Natural killer cell treated with Interleukin-12 subunit alpha and Interleukin-12 subunit beta and Interleukin-15 and Interleukin-18, amount 100 ng/mL, for 72 hours (primary cell): ENCODE data around the gene PLOD1. TPM values are rescaled to one million over a fixed set of nuclear protein-coding genes. Genes with fewer than 3 reads are reported as not detected.
A peak's percentile ranks its signal among the peaks of the same experiment; 100 is the strongest.
"Not testable (repeated sequence)": the region's sequence is repeated elsewhere in the genome, so short reads cannot be mapped to it uniquely, and the experiment has no call there.

Source experiments
- ATAC-seq, 2 donors: fragments of 150-1000 bp; cut with Tn5 transposase in 1 of 2; sonication (Bioruptor Pico), chemical (Tn5 transposase) in 1 of 2; 2 replicates each; pipeline ENCODE4 v1.10.0; 2021
- DNase-seq: peaks from one replicate; pipeline ENCODE4 v3.0.0; 2022; ENCODE audit warnings: low spot score
- H3K27ac Mint-ChIP-seq, 2 donors: 1 replicate in 1 of 2; 2 replicates in 1 of 2; pipeline ENCODE4 v1.8.0; 2022; ENCODE audit warnings: mixed read lengths in 2 of 2, mild to moderate bottlenecking in 1 of 2, moderate library complexity in 1 of 2
- H3K27me3 Mint-ChIP-seq, 2 donors: 1 replicate in 1 of 2; 2 replicates in 1 of 2; pipeline ENCODE4 v1.8.0; 2022; ENCODE audit warnings: mixed read lengths in 2 of 2
- H3K36me3 Mint-ChIP-seq: one replicate; pipeline ENCODE4 v1.8.0; 2022; ENCODE audit warnings: mixed read lengths
- H3K4me1 Mint-ChIP-seq, 2 donors: 1 replicate in 1 of 2; 2 replicates in 1 of 2; pipeline ENCODE4 v1.8.0; 2022; ENCODE audit warnings: low read depth in 2 of 2, mixed read lengths in 2 of 2, mild to moderate bottlenecking in 1 of 2
- H3K4me3 Mint-ChIP-seq: one replicate; pipeline ENCODE4 v1.8.0; 2022; ENCODE audit warnings: mixed read lengths
- H3K9me3 Mint-ChIP-seq: 2 replicates; pipeline ENCODE4 v1.8.0; 2022; ENCODE audit warnings: mixed read lengths
- total RNA-seq, 2 donors: library from RNA; stranded (reverse); gene quantifications; one replicate each; pipeline ENCODE4 v1.2.3, GENCODE V29; 2022

PLOD1 gene
- total RNA-seq, 2 donors from 2014 or later = 50.7 to 72.4 TPM

DNA sequence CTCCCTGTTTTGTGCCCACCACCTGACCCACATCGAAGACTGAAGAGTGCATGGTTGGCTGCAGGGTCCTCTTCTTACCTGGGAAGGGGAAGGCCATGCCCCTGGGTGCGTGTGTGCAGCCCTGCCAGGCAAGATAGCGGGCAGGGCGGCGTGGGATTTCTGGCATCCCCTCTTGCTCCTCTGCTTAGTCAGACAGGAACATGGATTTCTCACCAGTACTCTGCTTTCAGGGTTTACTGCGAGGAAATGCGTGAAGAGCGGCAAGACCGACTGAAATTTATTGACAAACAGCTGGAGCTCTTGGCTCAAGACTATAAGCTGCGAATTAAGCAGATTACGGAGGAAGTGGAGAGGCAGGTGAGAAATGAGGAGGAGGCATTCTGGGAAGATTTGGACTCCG, 69.2 kb downstream of the PLOD1 start:
- H3K36me3 Mint-ChIP-seq = peaks cover 24% of the 10 kb centered on the region
- no peak for ATAC-seq
- H3K27ac Mint-ChIP-seq = peak overlapping the region in 1 of 2 donors; percentile 26

DNA sequence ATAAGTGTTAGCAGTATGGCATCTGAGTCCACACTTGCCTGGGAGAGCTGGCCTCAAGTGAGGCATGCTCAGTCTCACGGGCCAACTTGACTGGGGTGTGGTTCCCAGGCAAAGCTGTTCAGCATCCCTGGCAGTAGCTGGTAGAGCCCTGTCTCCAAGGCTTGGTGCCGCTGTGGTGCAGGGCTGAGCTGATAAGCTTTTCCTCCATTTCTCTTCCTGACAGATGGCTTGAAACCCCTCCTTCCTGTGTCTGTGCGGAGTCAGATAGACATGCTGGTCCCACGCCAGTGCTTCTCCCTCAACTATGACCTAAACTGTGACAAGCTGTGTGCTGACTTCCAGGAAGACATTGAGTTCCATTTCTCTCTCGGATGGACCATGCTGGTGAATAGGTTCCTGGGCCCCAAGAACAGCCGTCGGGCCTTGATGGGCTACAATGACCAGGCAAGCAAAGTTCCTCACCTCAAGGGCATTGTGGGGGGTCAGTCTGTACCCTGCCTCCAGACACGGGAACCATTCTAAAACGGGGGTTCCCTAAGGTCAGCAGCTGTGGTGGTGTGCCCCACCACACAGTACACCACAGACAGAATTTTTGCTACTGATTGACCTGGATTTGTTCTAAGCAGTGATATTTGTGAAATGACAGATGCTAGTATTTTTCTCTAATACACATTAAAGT, 71.1 kb downstream of the PLOD1 start:
- peaks cover 20% of the 10 kb centered on the region for H3K36me3 Mint-ChIP-seq
- H3K4me3 Mint-ChIP-seq = no peak overlapping the region
- H3K4me1 Mint-ChIP-seq = peaks cover 0 to 4% of the 10 kb centered on the region in 2 donors
- DNase-seq = no peak
- no peak overlapping the region for H3K27ac Mint-ChIP-seq
- ATAC-seq = no peak
- H3K9me3 Mint-ChIP-seq = no peaks in the 10 kb centered on the region
- no peaks in the 10 kb centered on the region for H3K27me3 Mint-ChIP-seq

More for the DNA sequence above, 69.2 kb downstream of the PLOD1 start:
- DNase-seq = no peak
- Mint-ChIP-seq H3K4me1 (peaks cover 0 to 4% of the 10 kb centered on the region in 2 donors), H3K4me3 (no peak overlapping the region), H3K27me3 (no peaks in the 10 kb centered on the region), H3K9me3 (no peaks in the 10 kb centered on the region)

DNA sequence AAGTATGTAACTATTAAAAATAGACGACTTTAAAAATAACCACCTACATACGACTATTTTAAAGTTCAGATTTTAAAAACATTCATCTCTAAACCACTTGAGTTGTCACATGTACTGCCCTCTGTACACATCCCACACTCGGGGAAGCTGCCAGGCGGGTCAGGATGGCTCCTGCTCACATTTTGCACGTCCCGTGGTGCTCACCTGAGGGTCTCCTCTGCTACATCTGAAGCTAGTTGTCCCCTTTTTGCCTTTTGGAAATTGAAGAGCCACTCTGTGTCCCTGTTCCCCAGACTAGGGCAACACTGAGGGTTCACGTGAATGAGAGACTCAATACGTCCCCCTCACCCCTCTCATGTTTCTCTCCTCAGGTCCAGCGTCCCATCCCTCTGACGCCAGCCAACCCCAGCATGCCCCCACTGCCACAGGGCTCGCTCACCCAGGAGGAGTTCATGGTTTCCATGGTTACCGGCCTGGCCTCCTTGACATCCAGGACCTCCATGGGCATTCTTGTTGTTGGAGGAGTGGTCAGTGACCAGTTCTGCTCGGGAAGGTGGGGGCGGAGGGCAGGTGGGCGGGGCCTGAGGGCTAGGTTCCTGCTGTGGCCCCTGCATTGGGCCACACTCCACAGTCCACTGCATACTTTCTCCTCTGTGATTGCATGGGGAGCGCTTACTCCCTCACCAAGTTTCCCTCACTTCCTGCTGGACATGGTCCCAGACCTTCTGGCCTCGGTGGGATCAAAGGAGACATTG, 71.8 kb downstream of the PLOD1 start:
- peaks cover 0 to 4% of the 10 kb centered on the region in 2 donors for H3K4me1 Mint-ChIP-seq
- peaks cover 20% of the 10 kb centered on the region for H3K36me3 Mint-ChIP-seq
- no peak overlapping the region for H3K4me3 Mint-ChIP-seq
- H3K27me3 Mint-ChIP-seq = no peaks in the 10 kb centered on the region
- DNase-seq (no peak), ATAC-seq (no peak)
- H3K9me3 Mint-ChIP-seq = no peaks in the 10 kb centered on the region
- H3K27ac Mint-ChIP-seq = no peak overlapping the region

DNA sequence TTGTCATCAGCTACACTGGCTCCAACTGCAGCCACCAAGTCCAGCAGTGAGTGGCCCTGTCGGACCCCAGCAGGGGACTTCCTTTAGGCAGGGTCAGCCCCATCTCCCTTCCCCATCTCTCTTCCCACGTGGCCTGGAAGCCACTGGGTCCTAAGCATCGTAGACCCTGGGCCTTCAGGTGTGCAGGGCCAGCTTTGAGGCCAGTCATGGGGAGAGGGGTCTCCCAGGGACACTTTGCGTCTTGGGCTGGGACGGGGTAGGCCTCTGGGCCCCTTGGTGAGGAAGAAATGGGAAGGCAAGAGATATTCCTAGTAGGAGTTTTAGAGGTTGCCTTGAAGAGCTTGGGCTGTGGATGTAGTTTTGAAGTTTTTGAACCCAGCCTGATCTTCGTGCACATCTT, 72.7 kb downstream of the PLOD1 start:
- Mint-ChIP-seq H3K27me3 (no peaks in the 10 kb centered on the region), H3K27ac (peak overlapping the region in 1 of 2 donors; percentile 20), H3K9me3 (no peaks in the 10 kb centered on the region), H3K4me1 (peaks cover 6% of the 10 kb centered on the region in 2 donors), H3K36me3 (peaks cover 20% of the 10 kb centered on the region), H3K4me3 (no peak overlapping the region)
- DNase-seq (no peak), ATAC-seq (peak in 1 of 2 donors; percentile 2)

DNA sequence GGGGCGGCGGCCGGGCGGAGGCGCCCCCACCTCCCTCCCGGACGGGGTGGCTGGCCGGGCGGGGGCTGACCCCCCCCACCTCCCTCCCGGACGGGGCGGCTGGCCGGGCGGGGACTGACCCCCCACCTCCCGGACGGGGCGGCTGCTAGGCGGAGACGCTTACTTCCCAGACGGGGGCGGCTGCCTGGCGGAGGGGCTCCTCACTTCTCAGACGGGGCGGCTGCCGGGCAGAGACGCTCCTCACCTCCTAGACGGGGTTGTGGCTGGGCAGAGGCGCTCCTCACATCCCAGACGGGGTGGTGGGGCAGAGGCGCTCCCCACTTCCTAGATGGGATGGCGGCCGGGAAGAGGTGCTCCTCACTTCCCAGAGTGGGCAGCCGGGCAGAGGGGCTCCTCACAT, 73.8 kb downstream of the PLOD1 start:
- Mint-ChIP-seq H3K36me3 (peaks cover 13% of the 10 kb centered on the region), H3K4me1 (peaks cover 7 to 13% of the 10 kb centered on the region in 2 donors)
- not testable (repeated sequence) for H3K9me3 Mint-ChIP-seq, H3K27me3 Mint-ChIP-seq, DNase-seq, H3K27ac Mint-ChIP-seq, ATAC-seq, H3K4me3 Mint-ChIP-seq

GRCh38 chr1:12009318-12009947, 74.9 kb downstream of the PLOD1 start:
- Mint-ChIP-seq H3K4me3 (no peak overlapping the region), H3K9me3 (no peaks in the 10 kb centered on the region), H3K27me3 (no peaks in the 10 kb centered on the region), H3K27ac (no peak overlapping the region), H3K4me1 (peaks cover 11 to 24% of the 10 kb centered on the region in 2 donors), H3K36me3 (peaks cover 17% of the 10 kb centered on the region)
- DNase-seq (no peak), ATAC-seq (no peak)

GRCh38 chr1:12010746-12011570, 76.4 kb downstream of the PLOD1 start:
- no peaks in the 10 kb centered on the region for H3K27me3 Mint-ChIP-seq

GRCh38 chr1:12011998-12012397, 77.5 kb downstream of the PLOD1 start:
- peaks cover 14 to 29% of the 10 kb centered on the region in 2 donors for H3K4me1 Mint-ChIP-seq
- no peak for DNase-seq
- ATAC-seq = no peak
- H3K36me3 Mint-ChIP-seq = peaks cover 11% of the 10 kb centered on the region
- no peaks in the 10 kb centered on the region for H3K9me3 Mint-ChIP-seq
- no peaks in the 10 kb centered on the region for H3K27me3 Mint-ChIP-seq
- peak overlapping the region; percentile 55 for H3K4me3 Mint-ChIP-seq
- peak overlapping the region in 1 of 2 donors; percentile 85 for H3K27ac Mint-ChIP-seq

More at GRCh38 chr1:12010746-12011570, 76.4 kb downstream of the PLOD1 start:
- Mint-ChIP-seq H3K4me3 (no peak overlapping the region), H3K27ac (no peak overlapping the region), H3K4me1 (peaks cover 14 to 29% of the 10 kb centered on the region in 2 donors), H3K36me3 (peaks cover 11% of the 10 kb centered on the region), H3K9me3 (no peaks in the 10 kb centered on the region)
- no peak for DNase-seq
- ATAC-seq = no peak

GRCh38 chr1:12012560-12013316, 78.2 kb downstream of the PLOD1 start:
- Mint-ChIP-seq H3K27ac (peak overlapping the region; percentile 85 to 86), H3K36me3 (peaks cover 6% of the 10 kb centered on the region), H3K4me1 (peaks cover 14 to 29% of the 10 kb centered on the region in 2 donors), H3K4me3 (peak overlapping the region; percentile 80), H3K27me3 (no peaks in the 10 kb centered on the region), H3K9me3 (no peaks in the 10 kb centered on the region)
- DNase-seq (no peak), ATAC-seq (peak in 1 of 2 donors; percentile 64)

GRCh38 chr1:12014141-12014991, 79.8 kb downstream of the PLOD1 start:
- ATAC-seq = no peak
- Mint-ChIP-seq H3K27ac (peak overlapping the region; percentile 85 to 86), H3K4me3 (peak overlapping the region; percentile 80), H3K27me3 (no peaks in the 10 kb centered on the region), H3K4me1 (peaks cover 14 to 29% of the 10 kb centered on the region in 2 donors), H3K9me3 (no peaks in the 10 kb centered on the region), H3K36me3 (peaks cover 4% of the 10 kb centered on the region)
- DNase-seq = no peak

GRCh38 chr1:12015001-12015491, 80.5 kb downstream of the PLOD1 start:
- no peak for ATAC-seq
- peaks cover 4% of the 10 kb centered on the region for H3K36me3 Mint-ChIP-seq
- no peaks in the 10 kb centered on the region for H3K27me3 Mint-ChIP-seq
- peak overlapping the region; percentile 80 for H3K4me3 Mint-ChIP-seq
- peaks cover 14 to 31% of the 10 kb centered on the region in 2 donors for H3K4me1 Mint-ChIP-seq
- H3K9me3 Mint-ChIP-seq = no peaks in the 10 kb centered on the region
- peak overlapping the region; percentile 85 to 86 for H3K27ac Mint-ChIP-seq
- DNase-seq = no peak

DNA sequence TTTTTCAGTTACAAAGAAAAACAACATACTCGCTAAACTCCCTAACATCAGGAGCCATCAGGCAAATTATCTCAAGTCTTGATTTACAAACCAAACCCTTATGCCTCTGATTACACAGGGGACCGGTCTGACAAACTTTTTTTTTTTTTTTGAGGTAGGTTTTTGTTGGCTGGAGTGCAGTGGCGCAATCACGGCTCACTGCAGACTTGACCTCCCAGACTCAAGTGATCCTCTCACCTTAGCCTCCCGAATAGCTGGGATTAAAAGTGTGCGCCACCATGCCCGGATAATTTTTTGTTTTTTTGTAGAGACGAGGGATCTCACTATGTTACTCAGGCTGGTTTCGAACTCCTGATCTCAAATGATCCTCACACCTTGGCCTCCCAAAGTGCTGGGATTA, 81.0 kb downstream of the PLOD1 start:
- Mint-ChIP-seq H3K36me3 (peaks cover 4% of the 10 kb centered on the region), H3K27ac (peak overlapping the region in 1 of 2 donors; percentile 85), H3K9me3 (no peaks in the 10 kb centered on the region), H3K27me3 (no peaks in the 10 kb centered on the region), H3K4me1 (peaks cover 17 to 35% of the 10 kb centered on the region in 2 donors), H3K4me3 (no peak overlapping the region)
- DNase-seq = no peak
- ATAC-seq = no peak
